ENCODE results near the gene CALM3. TPM values are rescaled to one million over a fixed set of nuclear protein-coding genes. Genes with fewer than 3 reads are reported as not detected.
"Not testable (repeated sequence)": the region's sequence is repeated elsewhere in the genome, so short reads cannot be mapped to it uniquely, and the experiment has no call there.

Gene CALM3
- 100 to 1,000 TPM; 108 to 190 (median 155) TPM for total RNA-seq

- Histone ChIP-seq H3K4me1 (peaks cover 27 to 42% of the 10 kb centered on the region in 2 donors), H3K4me3 (replicated peaks in 1 of 3) (peak within 1 kb of the TSS; percentile 92 to 100 (median 97)), H3K27me3 (no peaks in the 10 kb centered on the region), H3K27ac (peak within 1 kb of the TSS; percentile 95 to 99 (median 97)), H3K9me3 (no peaks in the 10 kb centered on the region), H3K36me3 (peaks cover under 1 to 2% of the 10 kb centered on the region in 2 donors)
- 0 to 2% methylated on average over 28 of the region's 51 CpGs for WGBS, 2 donors
- peak in 1 of 2 donors; percentile 30 for DNase-seq
- TF ChIP-seq POLR2A (IDR thresholded peaks at IDR 0.05) = peak; percentile 17 to 91
- no peak for TF ChIP-seq CTCF (IDR thresholded peaks at IDR 0.05)
- intact Hi-C loops (cut with DNase I) = loop anchor here (5.0 kb wide), 1 partner anchor 61 kb away; the partner anchor contains the start of gene DACT3
These were observed at the start of gene CALM3 for GRCh38 chr19:46601318-46602224. TSS of gene CALM3 (plus strand) at chr19:46601330. CDS start at chr19:46601435, 105 bp downstream.

GRCh38 chr19:46552891-46553290 is 48.2 kb upstream of the CALM3 start:
- Histone ChIP-seq H3K4me3 (replicated peaks in 1 of 3) (no peak overlapping the region), H3K9me3 (no peaks in the 10 kb centered on the region), H3K27me3 (no peaks in the 10 kb centered on the region), H3K27ac (no peak overlapping the region), H3K4me1 (no peaks in the 10 kb centered on the region), H3K36me3 (no peaks in the 10 kb centered on the region)
- DNase-seq = no peak
- TF ChIP-seq POLR2A (IDR thresholded peaks at IDR 0.05) (no peak), CTCF (IDR thresholded peaks at IDR 0.05) (no peak)
- WGBS, 2 donors = 98% methylated on average over 1 of the region's 1 CpG
- intact Hi-C loops (cut with DNase I) = no loop called here

- no peak overlapping the region for H3K4me3 ChIP-seq (replicated peaks in 1 of 3)
- no peaks in the 10 kb centered on the region for H3K9me3 ChIP-seq
- no peaks in the 10 kb centered on the region for H3K4me1 ChIP-seq
- H3K36me3 ChIP-seq = no peaks in the 10 kb centered on the region
- TF ChIP-seq POLR2A (IDR thresholded peaks at IDR 0.05) (no peak), CTCF (IDR thresholded peaks at IDR 0.05) (no peak)
- H3K27me3 ChIP-seq = no peaks in the 10 kb centered on the region
- H3K27ac ChIP-seq = no peak overlapping the region
- intact Hi-C loops (cut with DNase I) = no loop called here
- 100% methylated on average over 1 of the region's 1 CpG for WGBS, 2 donors
- no peak for DNase-seq
These were observed 47.0 kb upstream of the CALM3 start for GRCh38 chr19:46554161-46554560.

DNA sequence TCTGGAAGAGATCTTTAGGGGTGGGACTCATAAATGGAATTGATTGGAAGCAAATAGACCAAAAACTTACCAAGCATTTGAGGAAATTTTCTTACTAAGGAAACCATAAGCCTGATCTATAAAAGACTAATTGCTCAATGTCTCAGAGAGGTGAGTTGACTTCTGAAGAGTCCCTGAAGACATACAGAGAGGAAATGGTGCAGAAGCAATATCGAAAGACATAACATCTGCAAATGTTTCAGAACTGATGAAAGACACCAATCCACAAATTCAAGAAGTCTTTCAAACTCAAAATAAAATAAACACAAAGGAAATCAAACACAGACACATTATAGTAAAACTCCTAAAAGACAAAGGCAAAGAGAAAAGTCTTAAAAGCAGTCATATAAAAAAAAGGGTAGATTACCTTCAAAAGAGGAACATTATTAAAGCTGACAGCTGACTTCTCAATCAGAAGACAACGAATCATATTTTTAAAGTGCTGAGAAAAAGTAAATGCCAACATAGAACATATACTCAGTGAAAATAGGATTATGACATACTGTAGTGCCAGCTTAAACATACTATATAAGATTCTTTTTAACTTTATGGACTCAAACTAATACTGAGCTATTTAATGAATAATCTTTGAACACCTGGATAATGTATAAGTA is 45.4 kb upstream of the CALM3 start:
- H3K4me1 ChIP-seq = no peaks in the 10 kb centered on the region
- H3K36me3 ChIP-seq = no peaks in the 10 kb centered on the region
- no peaks in the 10 kb centered on the region for H3K27me3 ChIP-seq
- no peak for TF ChIP-seq POLR2A (IDR thresholded peaks at IDR 0.05)
- TF ChIP-seq CTCF (IDR thresholded peaks at IDR 0.05) = no peak
- 41 to 60% methylated on average over 2 of the region's 2 CpGs for WGBS, 2 donors
- DNase-seq = no peak
- no peak overlapping the region for H3K27ac ChIP-seq
- H3K4me3 ChIP-seq (replicated peaks in 1 of 3) = no peak overlapping the region
- no peaks in the 10 kb centered on the region for H3K9me3 ChIP-seq
- intact Hi-C loops (cut with DNase I) = no loop called here

GRCh38 chr19:46556471-46556870 is 44.7 kb upstream of the CALM3 start:
- H3K4me1 ChIP-seq; DNase-seq; H3K4me3 ChIP-seq (replicated peaks in 1 of 3); H3K27ac ChIP-seq; H3K36me3 ChIP-seq; H3K9me3 ChIP-seq; intact Hi-C loops (cut with DNase I); H3K27me3 ChIP-seq: not testable (repeated sequence)
- WGBS, 2 donors = 82% methylated on average over 5 of the region's 5 CpGs

Data from thyroid gland (tissue), 4 donors.